NCI-H2107 treated with DMSO at 0.1 percent for 48 hours (cell line): ENCODE data around the gene ZNF674.
"Not testable (repeated sequence)": the region's sequence is repeated elsewhere in the genome, so short reads cannot be mapped to it uniquely, and the experiment has no call there.

Experiments used
- DNase-seq: peaks from one replicate; lab custom pipeline; 2025; ENCODE audit not compliant: unreplicated experiment; lab: John Stamatoyannopoulos, UW

The ZNF674 gene

DNA sequence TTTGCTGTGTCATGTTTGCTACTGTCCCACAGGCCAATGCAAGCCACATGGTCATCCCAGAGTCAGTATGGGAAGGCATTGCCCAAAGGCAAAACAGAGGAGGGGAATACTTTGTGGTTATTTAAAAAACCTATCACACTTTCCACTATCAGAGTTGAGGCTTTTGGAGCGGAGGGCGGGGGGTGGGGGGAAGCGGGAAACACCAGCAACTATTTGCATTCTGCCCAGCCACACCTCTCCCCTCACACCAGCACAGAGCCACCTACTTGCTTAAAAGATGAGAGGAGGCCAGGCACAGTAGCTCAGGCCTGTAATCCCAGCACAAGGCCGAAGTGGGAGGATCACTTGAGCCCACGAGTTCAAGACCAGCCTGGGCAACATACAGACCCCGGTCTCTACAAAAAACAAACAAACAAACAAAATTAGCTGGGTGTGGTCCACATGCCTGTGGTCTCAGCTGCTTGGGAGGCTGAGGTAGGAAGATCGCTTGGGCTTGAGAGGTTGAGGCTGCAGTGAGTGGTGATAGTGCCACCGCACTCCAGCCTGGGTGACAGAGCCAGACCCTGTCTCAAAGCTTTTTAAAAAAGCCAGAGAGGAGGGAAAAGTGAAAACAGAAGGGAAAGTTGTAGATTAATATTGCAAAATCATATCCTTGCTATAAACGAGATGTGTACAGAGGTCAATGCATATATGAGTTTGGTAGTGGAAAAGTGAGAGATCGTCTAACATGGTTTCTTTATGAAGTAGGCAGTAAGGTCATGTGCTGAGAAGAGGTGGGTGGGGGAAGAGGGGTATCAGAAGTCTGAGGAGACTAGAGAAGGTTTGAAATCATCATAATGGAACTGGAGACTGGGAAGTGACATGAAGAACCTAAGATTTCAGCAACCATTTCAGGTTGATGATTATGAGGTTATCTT is 26.5 kb upstream of the ZNF674 start:
- DNase-seq: no peak

- DNase-seq: no peak
These were observed 24.4 kb upstream of the ZNF674 start for GRCh38 chrX:46569621-46570020.

GRCh38 chrX:46567388-46567787 is 22.2 kb upstream of the ZNF674 start:
- DNase-seq: no peak

DNA sequence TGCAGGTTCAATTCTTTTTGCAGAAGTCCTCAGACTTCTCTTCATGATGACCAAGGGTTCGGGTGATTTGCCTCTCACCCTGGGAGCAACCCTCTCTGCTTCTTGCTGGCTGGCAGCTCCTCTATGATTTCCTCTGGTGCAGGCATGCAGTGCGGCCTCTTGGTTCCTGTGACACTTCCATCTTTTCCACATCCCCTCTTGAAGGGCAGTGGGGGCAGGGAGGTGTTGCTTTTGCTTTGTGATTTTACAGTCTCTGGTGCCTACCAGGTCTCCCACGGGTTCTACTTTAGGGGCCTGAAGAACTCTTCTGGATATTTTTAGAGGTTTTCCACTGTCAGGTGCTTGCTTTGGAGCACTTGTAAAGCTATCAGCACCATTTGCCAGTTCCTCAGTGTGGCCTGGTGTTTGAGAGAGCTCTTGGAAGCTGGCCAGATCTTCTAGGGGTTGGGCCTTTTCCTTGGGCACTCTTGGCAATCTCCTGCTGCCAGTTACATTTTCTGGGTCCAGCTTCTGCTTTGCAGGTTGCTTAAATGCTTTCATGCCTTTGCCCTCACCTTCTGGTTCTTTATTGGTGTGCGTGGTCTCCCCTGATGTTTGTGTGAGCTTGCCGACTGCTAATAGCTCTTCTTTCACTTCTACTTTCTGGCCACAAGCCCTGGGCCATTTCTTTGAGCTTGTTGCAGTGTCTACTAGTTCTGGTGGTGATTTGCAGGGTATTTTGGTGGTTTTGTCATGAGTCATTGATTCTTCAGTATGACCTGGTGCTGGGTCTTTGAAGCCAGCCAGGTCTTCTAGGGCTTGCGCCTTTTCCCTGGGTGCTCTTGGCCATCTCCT is 16.8 kb upstream of the ZNF674 start:
- no peak for DNase-seq

GRCh38 chrX:46559062-46559461 is 13.8 kb upstream of the ZNF674 start:
- no peak for DNase-seq

- peak; percentile 75 for DNase-seq
These were observed 9.7 kb upstream of the ZNF674 start for GRCh38 chrX:46554942-46555341.

DNA sequence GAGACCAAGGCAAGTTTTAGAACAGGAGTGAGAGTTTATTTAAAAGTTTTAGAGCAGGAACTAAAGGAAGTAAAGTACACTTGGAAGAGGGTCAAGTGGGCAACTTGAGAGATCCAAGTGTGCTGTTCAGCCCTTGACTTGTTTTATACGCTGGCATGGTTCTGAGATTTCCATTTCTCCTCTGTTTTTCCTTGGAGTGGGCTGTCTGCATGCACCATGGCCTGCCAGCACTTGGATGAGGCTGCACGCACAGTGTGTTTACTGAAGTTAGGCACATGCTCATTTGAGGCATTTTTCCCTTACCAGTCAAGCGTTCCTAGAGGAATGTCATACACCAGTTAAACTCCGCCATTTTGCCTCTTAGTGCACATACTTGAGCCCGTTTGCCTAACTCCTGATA is 8.7 kb upstream of the ZNF674 start:
- DNase-seq: no peak

DNA sequence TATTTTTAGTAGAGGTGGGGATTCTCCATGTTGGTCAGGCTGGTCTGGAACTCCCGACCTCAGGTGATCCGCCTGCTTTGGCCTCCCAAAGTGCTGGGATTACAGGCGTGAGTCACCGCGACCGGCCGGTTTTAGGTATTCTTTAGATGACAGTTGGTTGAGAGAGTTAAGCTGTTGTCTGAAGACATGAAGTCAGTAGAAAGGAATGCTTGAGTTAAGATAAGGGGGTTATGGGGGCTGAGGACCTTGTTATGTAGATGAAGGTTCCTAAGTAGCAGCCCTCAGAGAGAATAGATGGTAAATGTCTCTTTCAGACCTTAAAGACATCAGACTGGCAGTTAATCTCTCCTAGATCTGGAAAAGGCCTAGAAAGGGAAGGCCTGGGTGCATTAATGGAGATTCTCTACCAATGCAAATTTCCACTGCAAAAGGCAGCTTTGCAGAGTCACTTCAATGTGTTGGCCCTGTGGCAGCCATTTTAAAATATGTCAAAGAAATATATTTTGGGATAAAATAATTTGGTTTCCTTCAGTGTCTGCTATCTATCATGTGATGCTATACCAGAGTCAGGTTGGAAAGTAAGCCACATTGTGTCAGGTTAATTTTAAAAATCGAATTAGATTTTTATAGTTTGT is 6.4 kb upstream of the ZNF674 start:
- no peak for DNase-seq

GRCh38 chrX:46549914-46550313 is 4.7 kb upstream of the ZNF674 start:
- DNase-seq: no peak

DNA sequence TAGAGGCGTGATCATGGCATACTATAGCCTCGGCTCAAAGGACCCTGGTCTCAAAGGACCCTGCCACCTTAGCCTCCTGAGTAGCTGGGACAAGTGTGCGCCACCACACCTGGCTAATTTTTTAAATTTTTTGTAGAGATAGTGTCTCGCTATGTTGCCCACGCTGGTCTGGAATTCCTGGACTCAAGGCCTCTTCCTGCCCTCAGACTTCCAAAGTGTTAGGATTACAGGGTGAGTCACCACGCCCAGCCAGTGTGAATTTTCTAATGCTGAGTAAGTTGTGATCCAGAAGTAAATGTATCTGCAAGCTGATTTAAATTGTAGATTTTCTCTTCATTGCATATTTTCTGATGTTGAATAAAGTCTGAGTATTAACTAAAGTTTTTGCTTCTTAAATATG is 2.6 kb upstream of the ZNF674 start:
- no peak for DNase-seq

- DNase-seq: not testable (repeated sequence)
These were observed 694 bp downstream of the ZNF674 start for GRCh38 chrX:46544527-46544926.

DNA sequence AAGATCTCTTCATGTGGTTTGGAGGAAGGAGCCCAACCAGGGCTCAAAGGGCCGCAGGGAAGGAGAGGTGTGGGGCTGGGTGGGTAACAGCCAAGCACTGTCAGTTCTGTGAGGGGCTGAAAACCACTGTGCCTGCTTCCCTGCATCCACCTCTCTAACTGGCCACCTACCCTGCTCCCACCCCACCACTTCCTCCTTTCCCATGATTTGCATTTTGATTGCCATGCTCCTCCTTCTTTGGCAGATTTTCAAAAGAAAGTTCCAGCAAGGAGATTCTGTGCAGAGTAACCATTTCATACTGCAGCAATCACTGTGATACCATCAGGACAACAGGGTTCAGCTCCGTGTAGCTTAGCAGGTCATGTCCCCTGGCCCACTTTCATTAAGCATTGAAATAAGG is 1.8 kb downstream of the ZNF674 start:
- DNase-seq: no peak

DNA sequence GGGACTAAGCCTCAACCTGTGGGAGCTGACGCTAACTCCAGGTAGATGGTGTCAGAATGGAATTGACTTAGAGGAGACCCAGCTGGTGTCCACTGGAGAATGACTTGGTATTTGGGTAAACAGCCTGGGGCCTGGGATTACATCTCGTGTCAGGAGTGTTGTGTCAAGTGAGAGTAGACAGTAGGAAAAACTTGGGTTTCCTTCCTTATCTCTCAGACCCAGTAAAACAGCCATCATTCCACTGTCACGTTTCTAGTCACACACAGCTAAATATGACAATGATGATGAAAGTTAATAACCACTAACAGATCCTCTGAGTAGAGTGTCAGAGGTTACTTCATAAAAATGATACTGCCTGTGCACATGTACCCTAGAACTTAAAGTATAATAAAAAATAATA is 13.8 kb downstream of the ZNF674 start:
- DNase-seq: no peak

GRCh38 chrX:46530404-46530908 is 14.8 kb downstream of the ZNF674 start:
- not testable (repeated sequence) for DNase-seq

DNA sequence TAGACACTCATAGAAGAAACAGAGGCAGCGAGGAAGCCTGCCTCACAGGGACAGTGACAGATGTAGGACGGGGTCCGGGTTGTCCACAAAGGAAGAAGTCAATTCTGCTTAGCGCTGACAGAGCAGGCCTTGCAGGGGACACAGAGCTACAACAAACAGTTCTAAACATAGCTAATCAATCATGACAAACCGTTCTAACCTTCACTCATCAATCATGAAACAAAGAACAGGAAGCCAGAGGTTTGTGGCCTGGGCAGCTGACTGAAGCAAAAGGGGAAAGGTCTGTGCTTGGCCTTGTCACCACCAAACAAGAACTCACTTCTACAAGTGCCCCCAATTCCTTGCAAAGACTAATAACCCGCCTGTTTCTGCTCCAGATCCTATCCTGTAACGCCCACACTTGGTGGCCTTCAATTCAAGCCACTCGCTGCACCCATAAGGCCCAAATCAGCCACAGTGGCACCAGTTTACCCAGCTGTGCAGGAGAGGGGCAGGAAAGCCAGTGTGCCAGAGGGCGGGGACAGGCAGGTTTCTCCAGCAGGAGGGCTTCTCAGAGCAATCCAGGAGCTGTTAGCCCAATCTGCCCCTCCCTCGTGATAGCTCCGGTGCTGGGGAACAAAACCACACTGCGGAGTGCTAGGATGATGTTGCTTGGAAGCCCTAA is 15.3 kb downstream of the ZNF674 start:
- DNase-seq: not testable (repeated sequence)

GRCh38 chrX:46528640-46529039 is 16.6 kb downstream of the ZNF674 start:
- not testable (repeated sequence) for DNase-seq

- DNase-seq: no peak
These were observed 39.1 kb downstream of the ZNF674 start for GRCh38 chrX:46506076-46506475.

DNA sequence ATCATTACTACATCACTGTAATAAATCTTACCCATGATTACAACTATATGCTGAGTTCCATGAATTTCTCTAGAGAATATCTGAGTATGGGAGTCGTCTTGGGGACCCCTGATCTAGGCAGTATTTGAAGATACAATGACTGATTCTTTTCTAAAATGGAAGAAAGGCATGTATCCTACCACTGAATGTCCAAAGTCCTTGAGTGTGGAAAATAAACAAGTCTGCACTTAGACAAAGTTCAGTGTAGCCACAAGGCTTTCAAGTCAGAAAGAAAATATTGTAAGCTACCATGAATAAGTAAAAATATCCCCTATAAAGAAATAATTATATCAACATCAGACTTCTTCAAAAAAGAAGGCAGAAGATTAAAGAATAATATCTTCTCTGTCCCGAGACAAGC is 42.4 kb downstream of the ZNF674 start:
- DNase-seq: no peak

DNA sequence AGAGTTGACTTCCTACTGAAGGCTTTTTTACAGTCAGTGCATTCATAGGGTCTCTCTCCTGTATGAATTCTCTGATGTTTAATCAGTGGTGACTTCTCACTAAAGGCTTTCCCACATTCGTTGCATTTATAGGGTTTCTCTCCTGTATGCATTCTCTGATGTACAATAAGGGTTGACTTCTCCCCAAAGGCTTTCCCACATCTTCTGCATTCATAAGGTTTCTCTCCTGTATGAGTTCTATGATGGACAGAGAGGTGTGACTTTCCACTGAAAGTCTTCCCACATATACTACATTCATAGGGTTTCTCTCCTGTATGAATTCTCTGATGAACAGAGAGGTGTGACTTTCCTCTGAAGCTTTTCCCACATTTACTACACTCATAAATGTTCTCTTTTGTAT is 45.2 kb downstream of the ZNF674 start:
- no peak for DNase-seq

DNA sequence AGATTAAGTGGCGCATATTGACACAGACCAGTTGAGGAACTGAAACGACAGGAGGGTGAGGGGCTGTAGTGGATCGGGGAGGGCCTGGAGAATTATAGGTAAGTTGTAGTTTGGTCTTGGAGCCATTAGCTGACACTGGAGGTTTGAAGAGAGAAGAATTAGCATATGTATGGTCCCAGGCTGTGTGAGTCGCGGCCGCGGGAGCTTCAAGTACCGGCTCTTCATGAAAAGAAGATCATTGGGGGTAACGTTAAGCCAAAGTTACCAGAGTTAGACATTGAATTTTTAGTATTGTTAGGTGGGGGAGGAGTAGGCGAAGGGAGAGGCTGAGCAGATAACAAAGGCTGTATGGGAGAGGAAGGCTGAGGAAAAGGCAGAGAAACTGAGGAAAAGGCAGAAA is 56.5 kb downstream of the ZNF674 start:
- DNase-seq: no peak

GRCh38 chrX:46485897-46486296 is 59.3 kb downstream of the ZNF674 start:
- no peak for DNase-seq
